HepG2 (cell line): Measurements from ENCODE around the gene NOS1AP. TPM values are rescaled to one million over a fixed set of nuclear protein-coding genes. Genes with fewer than 3 reads are reported as not detected.

Experiments used
- ATAC-seq: fragments of 200-7000 bp; cut with Tn5 transposase; 3 replicates; pipeline ENCODE4 v1.9.1; 2020; ENCODE audit warnings: mild to moderate bottlenecking, moderate library complexity
- BruUV-seq: library from RNA; stranded (reverse); fragments of 400-500 nt; replicated peaks from 2 replicates; lab custom pipeline; 2021; lab: Mats Ljungman, UMichigan
- CTCF ChIA-PET: fragments of 300-600 bp; formaldehyde crosslinking; extraction: SDS; loops from one replicate; lab custom pipeline; 2021; ENCODE audit warnings: low total read pairs, inconsistent platforms, low intra/inter-chr PET ratio; lab: Yijun Ruan, JAX
- POLR2A ChIA-PET: fragments of 350-600 bp; sonication (Branson Sonifier 250); formaldehyde crosslinking; loops from one replicate; lab custom pipeline; 2020; ENCODE audit warnings: antibody characterized with exemption, inconsistent platforms; lab: Yijun Ruan, JAX
- DNase-seq: peaks from one replicate; pipeline ENCODE4 v3.0.0-alpha.2; 2015; ENCODE audit warnings: low spot score
- FAIRE-seq: peaks from 3 replicates; lab custom pipeline; 2011; peaks lifted over from hg19 to GRCh38; lab: Jason Lieb, UNC
- H2AFZ ChIP-seq: one replicate; pipeline ENCODE4 v1.6.1; 2011; ENCODE audit warnings: low read length, inconsistent platforms
- H3K27ac ChIP-seq: fragments of 300-600 bp; 3 replicates; pipeline ENCODE4 v1.8.0; 2011; ENCODE audit warnings: mixed run types, mild to moderate bottlenecking, mixed read lengths, low read length, inconsistent platforms; ENCODE audit not compliant: insufficient read depth; ENCODE audit errors: extremely low read length
- H3K27me3 ChIP-seq, 2 experiments: fragments of 200-600 bp in 1 of 2; 2 replicates in 1 of 2; 3 replicates in 1 of 2; pipeline versions ENCODE4 v1.6.0 to v1.8.0; 2011; ENCODE audit warnings: low read length in 2 of 2, mild to moderate bottlenecking in 2 of 2, moderate library complexity in 2 of 2, inconsistent platforms in 1 of 2; ENCODE audit not compliant: insufficient read depth in 2 of 2, control insufficient read depth in 1 of 2
- H3K36me3 ChIP-seq, 2 experiments: fragments of 200-600 bp in 1 of 2; replicated peaks in 1 of 2; 2 replicates in 1 of 2; 3 replicates in 1 of 2; pipeline versions ENCODE4 v1.5.1 to v1.8.0; 2011; ENCODE audit warnings: low read length in 2 of 2, inconsistent platforms in 1 of 2; ENCODE audit not compliant: insufficient read depth in 2 of 2, control insufficient read depth in 1 of 2
- H3K4me1 ChIP-seq: 2 replicates; pipeline ENCODE4 v1.5.1; 2012; ENCODE audit warnings: low read length, inconsistent platforms; ENCODE audit not compliant: insufficient read depth
- H3K4me2 ChIP-seq: 2 replicates; pipeline ENCODE4 v1.6.0; 2011; ENCODE audit warnings: low read depth, low read length, inconsistent platforms
- H3K4me3 ChIP-seq, 3 experiments: fragments of 200-600 bp in 1 of 3; sonication (generic), shearing (Covaris generic) in 1 of 3; replicated peaks in 1 of 3; 2 replicates each; pipeline ENCODE4 v1.5.1; 2011 to 2016; ENCODE audit warnings: low read length in 3 of 3, inconsistent platforms in 2 of 3, low read depth in 2 of 3, mild to moderate bottlenecking in 2 of 3, control low read depth in 1 of 3, mixed read lengths in 1 of 3; ENCODE audit not compliant: insufficient read depth in 1 of 3
- H3K79me2 ChIP-seq: one replicate; pipeline ENCODE4 v1.6.1; 2011; ENCODE audit warnings: low read length, inconsistent platforms; ENCODE audit not compliant: insufficient read depth
- H3K9ac ChIP-seq: 2 replicates; pipeline ENCODE4 v1.6.0; 2011; ENCODE audit warnings: mild to moderate bottlenecking, low read depth, low read length, inconsistent platforms; ENCODE audit not compliant: insufficient read depth
- H3K9me3 ChIP-seq: 2 replicates; pipeline ENCODE4 v1.5.1; 2012; ENCODE audit warnings: mild to moderate bottlenecking, low read length
- H4K20me1 ChIP-seq: 2 replicates; pipeline ENCODE4 v1.6.0; 2011; ENCODE audit warnings: inconsistent platforms, mild to moderate bottlenecking, low read length, moderate library complexity; ENCODE audit not compliant: insufficient read depth
- BCL6 ChIP-seq: IDR thresholded peaks from 2 replicates; pipeline ENCODE4 v1.6.1; 2016; ENCODE audit warnings: missing genetic modification reagents, missing compliant biosample characterization
- BRD4 ChIP-seq: sonication (generic); formaldehyde crosslinking; IDR thresholded peaks from 2 replicates; pipeline ENCODE4 v1.4.0; 2020; ENCODE audit warnings: missing genetic modification reagents
- CREM ChIP-seq, 2 experiments: sonication (generic) in 1 of 2; formaldehyde crosslinking in 1 of 2; IDR thresholded peaks; 2 replicates each; pipeline versions ENCODE4 v1.4.0 to v1.6.1; 2016 to 2020; ENCODE audit warnings: antibody characterized with exemption in 1 of 2, mild to moderate bottlenecking in 1 of 2, missing genetic modification reagents in 1 of 2
- HDAC1 ChIP-seq: sonication (generic); formaldehyde crosslinking; IDR thresholded peaks from 2 replicates; pipeline ENCODE4 v1.5.1; 2020; ENCODE audit warnings: mild to moderate bottlenecking, missing genetic modification reagents
- KDM5A ChIP-seq: fragments of 200-600 bp; sonication (generic); IDR thresholded peaks from 2 replicates; pipeline ENCODE4 v1.7.0; 2018; ENCODE audit warnings: antibody characterized with exemption, mild to moderate bottlenecking, low read length, borderline replicate concordance
- MAFK ChIP-seq, 2 experiments: IDR thresholded peaks in 1 of 2; conservative IDR thresholded peaks in 1 of 2; 2 replicates each; pipeline ENCODE4 v1.6.1; 2011; ENCODE audit warnings: improper control_type of control experiment in 2 of 2, low read length in 2 of 2
- REPIN1 ChIP-seq: sonication (generic); formaldehyde crosslinking; IDR thresholded peaks from 2 replicates; pipeline ENCODE4 v1.8.0; 2022; ENCODE audit warnings: missing genetic modification reagents, low read depth, mild to moderate bottlenecking, borderline replicate concordance
- RORA ChIP-seq: sonication (generic); formaldehyde crosslinking; IDR thresholded peaks from 2 replicates; pipeline ENCODE4 v1.5.0; 2020; ENCODE audit warnings: mild to moderate bottlenecking, missing genetic modification reagents, moderate library complexity
- SALL1 ChIP-seq: sonication (generic); formaldehyde crosslinking; IDR thresholded peaks from 2 replicates; pipeline ENCODE4 v1.8.0; 2022; ENCODE audit warnings: mild to moderate bottlenecking, missing genetic modification reagents
- SALL2 ChIP-seq: sonication (generic); formaldehyde crosslinking; IDR thresholded peaks from 2 replicates; pipeline ENCODE4 v1.8.1; 2023; ENCODE audit warnings: mild to moderate bottlenecking, missing genetic modification reagents, inconsistent platforms
- SOX5 ChIP-seq: IDR thresholded peaks from 2 replicates; pipeline ENCODE4 v1.6.1; 2016; ENCODE audit warnings: borderline replicate concordance
- SPEN ChIP-seq: sonication (generic); formaldehyde crosslinking; IDR thresholded peaks from 2 replicates; pipeline ENCODE4 v1.5.1; 2020; ENCODE audit warnings: low read depth, mild to moderate bottlenecking, missing genetic modification reagents
- TMF1 ChIP-seq: sonication (generic); formaldehyde crosslinking; IDR thresholded peaks from 2 replicates; pipeline ENCODE4 v1.8.1; 2022; ENCODE audit warnings: low read depth, missing genetic modification reagents
- ZNF17 ChIP-seq: sonication (generic); formaldehyde crosslinking; IDR thresholded peaks from 2 replicates; pipeline ENCODE4 v1.5.0; 2020; ENCODE audit warnings: mild to moderate bottlenecking, missing genetic modification reagents
- ZNF546 ChIP-seq: sonication (generic); formaldehyde crosslinking; conservative IDR thresholded peaks from 2 replicates; pipeline ENCODE4 v1.8.1; 2023; ENCODE audit warnings: mild to moderate bottlenecking, missing genetic modification reagents
- ZNF564 ChIP-seq: sonication (generic); formaldehyde crosslinking; IDR thresholded peaks from 2 replicates; pipeline ENCODE4 v1.8.1; 2023; ENCODE audit warnings: mild to moderate bottlenecking, missing genetic modification reagents
- ZNF792 ChIP-seq: IDR thresholded peaks from 2 replicates; pipeline ENCODE4 v1.6.1; 2016
- WGBS: methylation state at CpG from one replicate; pipeline ENCODE4 v1.1.6; 2017; ENCODE audit warnings: low lambda C conversion rate; 5-methylcytosine and 5-hydroxymethylcytosine counted together
- in situ Hi-C: cut with HindIII; loops from 2 replicates; pipeline ENCODE4 v1.10.0; 2017; ENCODE audit warnings: low pct_unique_long_range_greater_than_20kb; ENCODE audit not compliant: extremely low pct_ligation_motif_present
- intact Hi-C: fragments of 100-400 bp; cut with micrococcal nuclease; formaldehyde crosslinking; loops from one replicate; pipeline ENCODE4 v1.10.0; 2022; ENCODE audit not compliant: unreplicated experiment
- polyA plus RNA-seq, 8 experiments: library from polyadenylated mRNA; depleted of rRNA in 3 of 8; stranded (reverse) in 7 of 8; unstranded in 1 of 8; fragments of >200 nt; fragmentation: Illumina TruSeq in 4 of 8; extraction: Trizol in 4 of 8; gene quantifications; 2 replicates each; pipeline versions ENCODE4 v1.2.1 to v1.2.3, GENCODE V29; 2011 to 2016; ENCODE audit warnings: low read depth in 4 of 8, missing spikeins in 1 of 8, mixed read lengths in 1 of 8; ENCODE audit not compliant: insufficient read depth in 1 of 8
- total RNA-seq, 5 experiments: library from RNA; depleted of rRNA; stranded (reverse); fragments of >200 nt; fragmentation: Illumina TruSeq; extraction: Trizol; gene quantifications; 2 replicates each; pipeline ENCODE4 v1.2.3, GENCODE V29; 2016; ENCODE audit warnings: low read depth in 1 of 5
- TF ChIP-seq, protein P1 (sequence below): sonication (generic); formaldehyde crosslinking; IDR thresholded peaks from 2 replicates; pipeline ENCODE4 v1.4.0; 2020; ENCODE audit warnings: missing genetic modification reagents

Gene NOS1AP
- total and polyA plus RNA-seq, 2 of the 13 experiments (the other 11 are each of a cell fraction or from before 2014, with no cell fraction given), result 2.0 to 3.3 TPM

DNA sequence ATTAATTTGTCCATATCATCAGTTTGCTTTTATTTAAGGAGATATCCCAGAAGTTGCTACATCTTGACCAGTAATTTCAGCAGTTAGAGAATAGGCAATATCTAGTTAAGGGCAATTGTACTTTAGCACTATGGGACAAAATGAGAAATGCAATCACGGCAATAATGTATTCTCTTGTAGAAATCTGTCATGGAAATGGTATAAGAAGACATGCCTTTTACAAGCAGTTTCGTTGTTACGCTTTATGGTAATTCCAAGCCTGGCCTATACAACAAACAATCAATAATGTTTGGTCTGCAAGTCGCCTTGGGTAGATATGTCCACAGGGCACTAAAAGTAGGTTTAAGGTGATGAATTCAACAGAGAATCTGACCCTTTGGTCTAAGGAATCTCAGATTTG is 1.2 kb upstream of the NOS1AP start:
- DNase-seq (no peak), ATAC-seq (no peak), FAIRE-seq (peak; percentile 28)
- Histone ChIP-seq H3K27me3 (no peaks in the 10 kb centered on the region; a peak in 1 of 5 replicates), H4K20me1 (0 out of 2 replicates have a peak, but pooled peaks cover 6% of the 10 kb centered on the region), H3K4me2 (peak overlapping the region; percentile 89), H3K36me3 (no peaks in the 10 kb centered on the region), H3K9me3 (no peaks in the 10 kb centered on the region), H3K4me1 (peaks cover 57% of the 10 kb centered on the region), H3K27ac (no peak overlapping the region), H3K4me3 (no peak overlapping the region; a peak in 2 of 6 replicates), H3K9ac (no peak overlapping the region; the same call in 1 of the 2 replicates), H3K79me2 (peaks cover 34% of the 10 kb centered on the region), H2AFZ (no peak overlapping the region)
- in situ Hi-C loops, result no loop called here
- no TSS peak for BruUV-seq
- no peak for TF ChIP-seq SALL2
- peak; percentile 10 to 49; a peak in 2 of 4 replicates for TF ChIP-seq MAFK (conservative IDR thresholded peaks at IDR 0.05 in 1 of 2, IDR thresholded peaks at IDR 0.05 in 1 of 2; ENCODE audit: low read length in 2 of 2)
- 74% methylated on average over 4 of the region's 4 CpGs for WGBS
- intact Hi-C loops, result no loop called here
- CTCF ChIA-PET, result no interaction called here
- POLR2A ChIA-PET, result interaction anchor here (1.0 to 2.2 kb wide), 8 partner anchors 8 to 203 kb away, joined by 3 to 9 read pairs (median 4); no protein-coding TSS in a partner anchor

DNA sequence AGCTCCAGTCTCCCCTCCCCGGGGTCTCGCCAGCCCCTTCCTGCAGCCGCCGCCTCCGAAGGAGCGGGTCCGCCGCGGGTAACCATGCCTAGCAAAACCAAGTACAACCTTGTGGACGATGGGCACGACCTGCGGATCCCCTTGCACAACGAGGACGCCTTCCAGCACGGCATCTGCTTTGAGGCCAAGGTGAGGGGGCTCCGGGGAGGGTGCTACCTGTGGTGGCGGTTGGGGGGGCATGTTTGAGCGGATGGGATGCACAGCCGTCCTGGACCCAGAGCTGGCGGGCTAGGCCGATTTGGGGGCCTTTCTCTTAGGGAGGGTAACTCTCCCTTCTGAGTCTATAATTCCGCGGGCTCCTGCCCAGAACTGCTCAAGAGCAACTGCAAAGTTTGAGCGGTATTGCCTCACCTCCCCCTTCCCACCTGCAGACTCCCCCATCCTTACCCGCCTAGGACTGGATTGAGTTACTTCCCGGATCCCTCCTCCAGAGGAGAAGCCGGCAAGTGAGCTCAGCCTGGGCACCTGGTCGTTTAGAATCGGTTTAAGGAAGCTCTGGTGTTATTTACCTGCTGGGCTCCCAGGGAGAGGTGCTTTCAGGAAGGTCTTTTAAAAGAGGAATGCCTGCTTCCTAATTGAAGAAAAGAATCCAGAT is 730 bp downstream of the NOS1AP start:
- peak; percentile 9 for ATAC-seq
- ChIA-PET CTCF (no interaction called here), POLR2A (interaction anchor here (0.7 to 2.2 kb wide), 7 partner anchors 16 to 156 kb away, joined by 3 to 9 read pairs (median 4); no protein-coding TSS in a partner anchor)
- Histone ChIP-seq H4K20me1 (peaks cover 10% of the 10 kb centered on the region; the same call in 1 of the 2 replicates), H3K27ac (peak overlapping the region; percentile 61), H3K9ac (peak overlapping the region; percentile 83), H3K79me2 (peaks cover 52% of the 10 kb centered on the region), H3K4me3 (peak overlapping the region; percentile 95 to 97 (median 97)), H3K36me3 (peaks cover 0 to 12% of the 10 kb centered on the region in 2 experiments; a peak in 3 of 5 replicates), H3K27me3 (no peaks in the 10 kb centered on the region; a peak in 1 of 5 replicates), H3K9me3 (peaks cover 6% of the 10 kb centered on the region; the same call in 1 of the 2 replicates), H3K4me2 (peak overlapping the region; percentile 95), H2AFZ (no peak overlapping the region), H3K4me1 (peaks cover 69% of the 10 kb centered on the region)
- in situ Hi-C loops, result no loop called here
- WGBS, result 0% methylated on average over 9 of the region's 29 CpGs
- no peak for FAIRE-seq
- intact Hi-C loops, result no loop called here
- no peak for DNase-seq
- no TSS peak for BruUV-seq
- no peak; the same call in 1 of the 2 replicates for TF ChIP-seq SPEN (CRISPR knock-in tag)
- no peak for TF ChIP-seq RORA (CRISPR knock-in tag)
- no peak for TF ChIP-seq SOX5
- TF ChIP-seq BRD4 (CRISPR knock-in tag), result no peak
- peak; percentile 49; the same call in 1 of the 2 replicates for TF ChIP-seq SALL1 (CRISPR knock-in tag)
- TF ChIP-seq, protein P1, sequence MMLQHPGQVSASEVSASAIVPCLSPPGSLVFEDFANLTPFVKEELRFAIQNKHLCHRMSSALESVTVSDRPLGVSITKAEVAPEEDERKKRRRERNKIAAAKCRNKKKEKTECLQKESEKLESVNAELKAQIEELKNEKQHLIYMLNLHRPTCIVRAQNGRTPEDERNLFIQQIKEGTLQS (CRISPR knock-in tag), result 0 out of 2 replicates have a peak, but pooled peaks have one; percentile 4
- no peak for TF ChIP-seq TMF1 (CRISPR knock-in tag)
- no peak for TF ChIP-seq ZNF546
- 0 out of 2 replicates have a peak, but pooled peaks have one; percentile 3 for TF ChIP-seq HDAC1 (CRISPR knock-in tag)
- TF ChIP-seq ZNF17 (CRISPR knock-in tag), result no peak
- no peak for TF ChIP-seq REPIN1 (CRISPR knock-in tag)
- TF ChIP-seq ZNF564 (CRISPR knock-in tag), result 0 out of 2 replicates have a peak, but pooled peaks have one; percentile 47
- TF ChIP-seq CREM (IDR thresholded peaks at IDR 0.05), result no peak
- TF ChIP-seq CREM (CRISPR knock-in tag; IDR thresholded peaks at IDR 0.05), result no peak
- no peak for TF ChIP-seq ZNF792 (CRISPR knock-in tag)
- no peak for TF ChIP-seq BCL6 (CRISPR knock-in tag)
- 0 out of 2 replicates have a peak, but pooled peaks have one; percentile 30 for TF ChIP-seq KDM5A
